Left cardiac atrium (tissue), 4 donors: ENCODE data around the gene TTC13. TPM values are rescaled to one million over a fixed set of nuclear protein-coding genes. Genes with fewer than 3 reads are reported as not detected.
"Not testable (repeated sequence)": the region's sequence is repeated elsewhere in the genome, so short reads cannot be mapped to it uniquely, and the experiment has no call there.

ENCODE experiments used
- ATAC-seq, 2 donors: fragments of 200-7000 bp; cut with Tn5 transposase; one replicate each; pipeline ENCODE4 v1.9.1; 2020; ENCODE audit warnings: mild to moderate bottlenecking in 2 of 2, moderate library complexity in 2 of 2
- DNase-seq: peaks from one replicate; pipeline ENCODE4 v3.0.0-alpha.2; 2020
- intact Hi-C, 2 donors: fragments of 100-400 bp; cut with DNase I; formaldehyde crosslinking; loops; one replicate each; pipeline versions ENCODE4 v1.14.1 to v1.15.1; 2022 to 2023
- long read RNA-seq: library from polyadenylated mRNA; unstranded; transcript quantifications from one replicate; pipeline ENCODE4 v2.0.0, GENCODE V29; 2021
- total RNA-seq, 2 donors: library from RNA; stranded (reverse); fragmentation: NEBNext Ultra II Directional; extraction: Animal tissue kit (Norgen Biotek cat#: 25700); gene quantifications; one replicate each; pipeline ENCODE4 v1.2.1, GENCODE V29; 2021
- donor health status: DM: no; HTN: yes; CAD: no.
- donor health status: DM: no; HTN: yes; CAD: no; lungs with severe emphysema.
- donor health status: DM: yes; HTN: yes; CAD: no.
- donor health status: Dilated cardiomyopathy.

TTC13 gene
- total RNA-seq, result 1 to 10 TPM; 9.5 to 9.6 TPM
- long read RNA-seq, partial matches to known transcripts, result 2 of 11 reads
- long read RNA-seq, other reads (novel, unspliced or antisense), result 7 of 11 reads

- intact Hi-C loops, result no loop called here
- peak; percentile 100 for ATAC-seq
- peak; percentile 100 for DNase-seq
Measured at GRCh38 chr1:230978491-230979388, at the start of gene TTC13, which contains the start of gene ARV1. TTC13 (minus strand) TSS chr1:230978861; CDS start chr1:230978830, 31 bp downstream. ARV1 (plus strand) TSS chr1:230979094; CDS start chr1:230979106, 12 bp downstream.

- intact Hi-C loops, result no loop called here
- ATAC-seq (no peak), DNase-seq (no peak)
Measured at GRCh38 chr1:231027971-231028370, 49.3 kb upstream of the TTC13 start.

- DNase-seq, result no peak
- intact Hi-C loops, result no loop called here
Measured at GRCh38 chr1:231027136-231027925, 48.7 kb upstream of the TTC13 start.

GRCh38 chr1:231026576-231026975, 47.9 kb upstream of the TTC13 start:
- DNase-seq (no peak), ATAC-seq (no peak)
- intact Hi-C loops, result no loop called here

More at GRCh38 chr1:231027136-231027925, 48.7 kb upstream of the TTC13 start:
- ATAC-seq, result no peak

GRCh38 chr1:231023150-231023549, 44.5 kb upstream of the TTC13 start:
- ATAC-seq (no peak), DNase-seq (no peak)
- intact Hi-C loops, result no loop called here

- DNase-seq, intact Hi-C loops, ATAC-seq: not testable (repeated sequence)
Measured at GRCh38 chr1:231022543-231022942, 43.9 kb upstream of the TTC13 start.

GRCh38 chr1:231021540-231022031, 42.9 kb upstream of the TTC13 start:
- intact Hi-C loops, result no loop called here
- DNase-seq (no peak), ATAC-seq (no peak)

GRCh38 chr1:231020816-231021215, 42.2 kb upstream of the TTC13 start:
- no peak for ATAC-seq
- intact Hi-C loops, result no loop called here
- DNase-seq, result no peak

GRCh38 chr1:231020139-231020601, 41.5 kb upstream of the TTC13 start:
- peak in 1 of 2 donors; percentile 23 for ATAC-seq
- intact Hi-C loops, result no loop called here
- DNase-seq, result no peak

- ATAC-seq (no peak), DNase-seq (no peak)
- intact Hi-C loops, result no loop called here
Measured at GRCh38 chr1:231019711-231020110, 41.0 kb upstream of the TTC13 start.

GRCh38 chr1:231016966-231017365, 38.3 kb upstream of the TTC13 start:
- intact Hi-C loops, result no loop called here
- DNase-seq (no peak), ATAC-seq (no peak)

- no peak for DNase-seq
- intact Hi-C loops, result no loop called here
- no peak for ATAC-seq
Measured at GRCh38 chr1:231016234-231016633, 37.6 kb upstream of the TTC13 start.

- ATAC-seq (no peak), DNase-seq (no peak)
- intact Hi-C loops, result no loop called here
Measured at GRCh38 chr1:231013391-231014015, 34.8 kb upstream of the TTC13 start.

- ATAC-seq (no peak), DNase-seq (no peak)
- intact Hi-C loops, result no loop called here
Measured at GRCh38 chr1:231011963-231012362, 33.3 kb upstream of the TTC13 start.

GRCh38 chr1:231011360-231011759, 32.7 kb upstream of the TTC13 start:
- DNase-seq, result no peak
- intact Hi-C loops, result no loop called here
- no peak for ATAC-seq

- intact Hi-C loops, ATAC-seq, DNase-seq: not testable (repeated sequence)
Measured at GRCh38 chr1:231007535-231007934, 28.9 kb upstream of the TTC13 start.

GRCh38 chr1:231001892-231002291, 23.2 kb upstream of the TTC13 start:
- ATAC-seq (no peak), DNase-seq (no peak)
- intact Hi-C loops, result no loop called here

GRCh38 chr1:231000639-231001038, 22.0 kb upstream of the TTC13 start:
- DNase-seq, result no peak
- ATAC-seq, result no peak
- intact Hi-C loops, result no loop called here

GRCh38 chr1:231000201-231000600, 21.5 kb upstream of the TTC13 start:
- no peak for ATAC-seq
- intact Hi-C loops, result no loop called here

More at GRCh38 chr1:231000201-231000600, 21.5 kb upstream of the TTC13 start:
- no peak for DNase-seq
